HEK293 (cell line): ENCODE measurements around the gene CNTRL.

Experiments used
- BCL11A ChIP-seq: fragments of 450-650 bp; formaldehyde crosslinking; IDR thresholded peaks from 2 replicates; pipeline ENCODE4 v1.5.1; 2016; ENCODE audit warnings: low read depth, missing biosample characterization, missing genetic modification characterization
- TCF7L2 ChIP-seq: IDR thresholded peaks from 2 replicates; pipeline ENCODE4 v1.6.1; 2011; ENCODE audit warnings: low read depth, mild to moderate bottlenecking, inconsistent platforms, low read length, moderate library complexity, borderline replicate concordance
- ZBTB1 ChIP-seq: fragments of 450-650 bp; formaldehyde crosslinking; IDR thresholded peaks from 2 replicates; pipeline ENCODE4 v1.5.1; 2016; ENCODE audit warnings: missing biosample characterization, missing genetic modification characterization
- ZNF146 ChIP-seq: fragments of 450-650 bp; formaldehyde crosslinking; IDR thresholded peaks from 2 replicates; pipeline ENCODE4 v1.5.1; 2016; ENCODE audit warnings: missing biosample characterization, missing genetic modification characterization
- ZNF24 ChIP-seq: fragments of 450-650 bp; formaldehyde crosslinking; IDR thresholded peaks from 2 replicates; pipeline ENCODE4 v1.5.1; 2016; ENCODE audit warnings: missing biosample characterization, missing genetic modification characterization
- ZNF274 ChIP-seq, 2 experiments: fragments of 200-500 bp in 1 of 2; fragments of 450-650 bp in 1 of 2; sonication (Bioruptor generic) in 1 of 2; formaldehyde crosslinking in 1 of 2; IDR thresholded peaks; 2 replicates each; pipeline versions ENCODE4 v1.5.1 to v1.6.1; 2014 to 2016; ENCODE audit warnings: borderline replicate concordance in 1 of 2, inconsistent platforms in 1 of 2, low read length in 1 of 2, missing biosample characterization in 1 of 2, missing genetic modification characterization in 1 of 2
- ZNF558 ChIP-seq: fragments of 450-650 bp; formaldehyde crosslinking; IDR thresholded peaks from 2 replicates; pipeline ENCODE4 v1.5.1; 2016; ENCODE audit warnings: missing biosample characterization, missing genetic modification characterization
- ZNF660 ChIP-seq: fragments of 450-650 bp; IDR thresholded peaks from 2 replicates; pipeline ENCODE4 v1.5.1; 2018; ENCODE audit warnings: missing biosample characterization, mild to moderate bottlenecking, missing genetic modification characterization
- TF ChIP-seq, protein P1 (sequence below): fragments of 450-650 bp; formaldehyde crosslinking; IDR thresholded peaks from 2 replicates; pipeline ENCODE4 v1.5.1; 2016; ENCODE audit warnings: missing biosample characterization, missing genetic modification characterization
- TF ChIP-seq, protein P2 (sequence below): fragments of 450-650 bp; formaldehyde crosslinking; IDR thresholded peaks from 2 replicates; pipeline ENCODE4 v1.5.1; 2016; ENCODE audit warnings: missing biosample characterization, missing genetic modification characterization
- TF ChIP-seq, protein P3 (sequence below): sonication (generic); formaldehyde crosslinking; IDR thresholded peaks from 2 replicates; pipeline ENCODE4 v1.8.1; 2022; ENCODE audit warnings: mild to moderate bottlenecking, moderate library complexity, missing genetic modification reagents
- TF ChIP-seq, protein P4 (sequence below): fragments of 450-650 bp; formaldehyde crosslinking; optimal IDR thresholded peaks from 2 replicates; pipeline ENCODE3; 2016; ENCODE audit warnings: missing biosample characterization, mild to moderate bottlenecking, missing genetic modification characterization

DNA sequence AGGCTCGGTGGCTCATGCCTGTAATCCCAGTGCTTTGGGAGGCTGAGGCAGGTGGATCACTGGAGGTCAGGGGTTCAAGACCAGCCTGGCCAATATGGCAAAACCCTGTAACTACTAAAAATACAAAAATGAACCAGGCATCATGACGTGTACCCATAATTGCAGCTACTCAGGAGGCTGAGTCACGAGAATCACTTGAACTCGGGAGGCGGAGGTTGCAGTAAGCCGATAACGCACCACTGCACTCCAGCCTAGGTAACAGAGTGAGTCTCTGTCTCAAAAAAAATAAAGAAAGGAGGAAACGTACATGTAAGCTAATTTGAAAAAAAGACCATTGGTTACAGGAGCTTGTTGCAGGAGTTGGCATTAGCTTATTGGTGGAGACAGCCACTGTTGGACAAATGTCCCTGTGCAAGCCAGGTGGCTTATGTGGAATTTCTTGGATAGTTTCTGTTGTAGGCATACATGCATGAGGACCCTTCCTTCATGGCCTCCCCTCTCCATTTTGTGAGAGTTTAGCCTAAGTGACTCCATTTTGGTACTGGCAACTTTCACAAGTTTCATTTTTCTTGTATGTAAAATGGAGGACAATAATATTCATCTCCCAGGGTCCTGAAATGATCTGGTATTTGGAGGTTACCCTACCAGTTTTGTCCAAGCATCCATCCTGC lies 143.7 kb downstream of the CNTRL start:
- TF ChIP-seq, protein P1, sequence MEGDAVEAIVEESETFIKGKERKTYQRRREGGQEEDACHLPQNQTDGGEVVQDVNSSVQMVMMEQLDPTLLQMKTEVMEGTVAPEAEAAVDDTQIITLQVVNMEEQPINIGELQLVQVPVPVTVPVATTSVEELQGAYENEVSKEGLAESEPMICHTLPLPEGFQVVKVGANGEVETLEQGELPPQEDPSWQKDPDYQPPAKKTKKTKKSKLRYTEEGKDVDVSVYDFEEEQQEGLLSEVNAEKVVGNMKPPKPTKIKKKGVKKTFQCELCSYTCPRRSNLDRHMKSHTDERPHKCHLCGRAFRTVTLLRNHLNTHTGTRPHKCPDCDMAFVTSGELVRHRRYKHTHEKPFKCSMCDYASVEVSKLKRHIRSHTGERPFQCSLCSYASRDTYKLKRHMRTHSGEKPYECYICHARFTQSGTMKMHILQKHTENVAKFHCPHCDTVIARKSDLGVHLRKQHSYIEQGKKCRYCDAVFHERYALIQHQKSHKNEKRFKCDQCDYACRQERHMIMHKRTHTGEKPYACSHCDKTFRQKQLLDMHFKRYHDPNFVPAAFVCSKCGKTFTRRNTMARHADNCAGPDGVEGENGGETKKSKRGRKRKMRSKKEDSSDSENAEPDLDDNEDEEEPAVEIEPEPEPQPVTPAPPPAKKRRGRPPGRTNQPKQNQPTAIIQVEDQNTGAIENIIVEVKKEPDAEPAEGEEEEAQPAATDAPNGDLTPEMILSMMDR (tag by site-specific recombination) = no peak
- TF ChIP-seq, protein P2, sequence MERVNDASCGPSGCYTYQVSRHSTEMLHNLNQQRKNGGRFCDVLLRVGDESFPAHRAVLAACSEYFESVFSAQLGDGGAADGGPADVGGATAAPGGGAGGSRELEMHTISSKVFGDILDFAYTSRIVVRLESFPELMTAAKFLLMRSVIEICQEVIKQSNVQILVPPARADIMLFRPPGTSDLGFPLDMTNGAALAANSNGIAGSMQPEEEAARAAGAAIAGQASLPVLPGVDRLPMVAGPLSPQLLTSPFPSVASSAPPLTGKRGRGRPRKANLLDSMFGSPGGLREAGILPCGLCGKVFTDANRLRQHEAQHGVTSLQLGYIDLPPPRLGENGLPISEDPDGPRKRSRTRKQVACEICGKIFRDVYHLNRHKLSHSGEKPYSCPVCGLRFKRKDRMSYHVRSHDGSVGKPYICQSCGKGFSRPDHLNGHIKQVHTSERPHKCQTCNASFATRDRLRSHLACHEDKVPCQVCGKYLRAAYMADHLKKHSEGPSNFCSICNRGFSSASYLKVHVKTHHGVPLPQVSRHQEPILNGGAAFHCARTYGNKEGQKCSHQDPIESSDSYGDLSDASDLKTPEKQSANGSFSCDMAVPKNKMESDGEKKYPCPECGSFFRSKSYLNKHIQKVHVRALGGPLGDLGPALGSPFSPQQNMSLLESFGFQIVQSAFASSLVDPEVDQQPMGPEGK (tag by site-specific recombination) = no peak
- no peak for TF ChIP-seq ZNF274 (IDR thresholded peaks at IDR 0.05; ENCODE audit: low read length)
- no peak for TF ChIP-seq ZNF274 (tag by site-specific recombination; IDR thresholded peaks at IDR 0.05; ENCODE audit: borderline replicate concordance)
- TF ChIP-seq TCF7L2 = no peak
- no peak for TF ChIP-seq ZNF146
- no peak for TF ChIP-seq ZNF558 (tag by site-specific recombination)
- TF ChIP-seq, protein P3, sequence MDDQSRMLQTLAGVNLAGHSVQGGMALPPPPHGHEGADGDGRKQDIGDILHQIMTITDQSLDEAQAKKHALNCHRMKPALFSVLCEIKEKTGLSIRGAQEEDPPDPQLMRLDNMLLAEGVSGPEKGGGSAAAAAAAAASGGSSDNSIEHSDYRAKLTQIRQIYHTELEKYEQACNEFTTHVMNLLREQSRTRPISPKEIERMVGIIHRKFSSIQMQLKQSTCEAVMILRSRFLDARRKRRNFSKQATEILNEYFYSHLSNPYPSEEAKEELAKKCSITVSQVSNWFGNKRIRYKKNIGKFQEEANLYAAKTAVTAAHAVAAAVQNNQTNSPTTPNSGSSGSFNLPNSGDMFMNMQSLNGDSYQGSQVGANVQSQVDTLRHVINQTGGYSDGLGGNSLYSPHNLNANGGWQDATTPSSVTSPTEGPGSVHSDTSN (CRISPR knock-in tag) = no peak
- no peak for TF ChIP-seq ZNF660 (tag by site-specific recombination)
- TF ChIP-seq, protein P4, sequence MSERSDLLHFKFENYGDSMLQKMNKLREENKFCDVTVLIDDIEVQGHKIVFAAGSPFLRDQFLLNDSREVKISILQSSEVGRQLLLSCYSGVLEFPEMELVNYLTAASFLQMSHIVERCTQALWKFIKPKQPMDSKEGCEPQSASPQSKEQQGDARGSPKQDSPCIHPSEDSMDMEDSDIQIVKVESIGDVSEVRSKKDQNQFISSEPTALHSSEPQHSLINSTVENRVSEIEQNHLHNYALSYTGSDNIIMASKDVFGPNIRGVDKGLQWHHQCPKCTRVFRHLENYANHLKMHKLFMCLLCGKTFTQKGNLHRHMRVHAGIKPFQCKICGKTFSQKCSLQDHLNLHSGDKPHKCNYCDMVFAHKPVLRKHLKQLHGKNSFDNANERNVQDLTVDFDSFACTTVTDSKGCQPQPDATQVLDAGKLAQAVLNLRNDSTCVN (tag by site-specific recombination) = no peak
- no peak for TF ChIP-seq ZBTB1 (tag by site-specific recombination)
- no peak for TF ChIP-seq ZNF24 (tag by site-specific recombination)
- TF ChIP-seq BCL11A (tag by site-specific recombination) = no peak
